Large intestine (tissue), 3 donors: ENCODE results near the gene PEAK1. TPM values are rescaled to one million over a fixed set of nuclear protein-coding genes. Genes with fewer than 3 reads are reported as not detected.

Experiments used
- DNase-seq, 2 donors: peaks; one replicate each; pipeline versions ENCODE4 v3.0.0 to v3.0.0-alpha.2; 2013
- H3K27ac ChIP-seq: one replicate; pipeline ENCODE4 v1.5.1; 2013; ENCODE audit warnings: low read length
- H3K27me3 ChIP-seq: 2 replicates; pipeline ENCODE4 v1.6.1; 2013; ENCODE audit warnings: low read length; ENCODE audit not compliant: control insufficient read depth, insufficient read depth
- H3K36me3 ChIP-seq: 2 replicates; pipeline ENCODE4 v1.6.1; 2013; ENCODE audit warnings: low read length; ENCODE audit not compliant: control insufficient read depth, insufficient read depth
- H3K4me1 ChIP-seq: one replicate; pipeline ENCODE4 v1.6.1; 2013; ENCODE audit warnings: low read length; ENCODE audit not compliant: control insufficient read depth, insufficient read depth
- H3K4me3 ChIP-seq: one replicate; pipeline ENCODE4 v1.5.1; 2013; ENCODE audit warnings: low read length
- H3K9me3 ChIP-seq: one replicate; pipeline ENCODE4 v1.6.1; 2013; ENCODE audit warnings: mild to moderate bottlenecking, low read depth, low read length, moderate library complexity; ENCODE audit not compliant: control insufficient read depth
- WGBS: methylation state at CpG from one replicate; pipeline ENCODE4 v1.1.5; 2013; ENCODE audit warnings: low lambda C conversion rate; ENCODE audit not compliant: insufficient coverage; 5-methylcytosine and 5-hydroxymethylcytosine counted together
- polyA plus RNA-seq: library from polyadenylated mRNA; unstranded; fragments of 120-200 nt; gene quantifications from one replicate; pipeline ENCODE4 v1.2.1, GENCODE V29; 2013

The PEAK1 gene
- polyA plus RNA-seq, 1 donor: 25.7 TPM

DNA sequence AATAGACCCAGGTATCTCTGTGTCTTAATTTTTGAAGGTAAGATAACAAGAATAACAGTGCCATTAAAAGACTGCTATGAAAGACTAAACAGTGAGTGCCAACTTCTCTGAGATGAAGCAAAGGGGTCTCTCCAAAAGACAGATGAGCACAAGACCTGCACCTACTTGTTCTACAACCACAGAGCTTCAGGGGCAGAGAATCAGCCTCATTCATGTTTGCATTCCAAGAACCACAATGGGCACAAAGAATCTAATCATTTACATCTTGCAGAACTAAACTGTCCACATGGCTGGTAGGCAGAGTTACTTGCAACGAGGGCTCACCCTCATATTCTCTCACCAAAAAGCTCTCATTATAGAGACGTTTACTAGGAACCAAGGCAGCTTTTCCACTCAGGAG, 83.9 kb downstream of the PEAK1 start:
- WGBS: no CpG with 5 or more reads among the region's 2 CpGs
- Histone ChIP-seq H3K27me3 (no peaks in the 10 kb centered on the region), H3K4me1 (no peaks in the 10 kb centered on the region), H3K27ac (no peak overlapping the region), H3K4me3 (no peak overlapping the region), H3K9me3 (no peaks in the 10 kb centered on the region), H3K36me3 (no peaks in the 10 kb centered on the region)
- no peak for DNase-seq

DNA sequence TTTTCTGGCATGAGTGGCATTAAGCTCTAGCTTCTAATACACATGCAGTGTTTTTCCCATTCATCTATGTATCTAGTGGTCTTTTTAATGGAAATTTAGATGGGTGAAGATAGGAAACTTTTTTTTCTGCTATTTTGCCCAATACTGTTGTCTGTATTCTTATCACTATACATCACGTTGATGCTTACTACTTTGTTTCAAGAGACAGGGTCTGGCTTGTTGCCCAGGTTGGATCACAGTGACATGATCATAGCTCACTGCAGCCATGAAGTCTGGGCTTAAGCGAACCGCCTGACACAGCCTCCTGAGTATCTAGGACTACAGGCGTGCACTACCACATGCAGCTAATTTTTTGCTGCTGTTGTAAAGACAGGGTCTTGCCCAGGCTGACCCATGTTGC, 84.6 kb downstream of the PEAK1 start:
- no peak for DNase-seq
- Histone ChIP-seq H3K4me3 (no peak overlapping the region), H3K27me3 (no peaks in the 10 kb centered on the region), H3K4me1 (no peaks in the 10 kb centered on the region), H3K9me3 (no peaks in the 10 kb centered on the region), H3K27ac (no peak overlapping the region), H3K36me3 (no peaks in the 10 kb centered on the region)
- WGBS: no CpG with 5 or more reads among the region's 4 CpGs

DNA sequence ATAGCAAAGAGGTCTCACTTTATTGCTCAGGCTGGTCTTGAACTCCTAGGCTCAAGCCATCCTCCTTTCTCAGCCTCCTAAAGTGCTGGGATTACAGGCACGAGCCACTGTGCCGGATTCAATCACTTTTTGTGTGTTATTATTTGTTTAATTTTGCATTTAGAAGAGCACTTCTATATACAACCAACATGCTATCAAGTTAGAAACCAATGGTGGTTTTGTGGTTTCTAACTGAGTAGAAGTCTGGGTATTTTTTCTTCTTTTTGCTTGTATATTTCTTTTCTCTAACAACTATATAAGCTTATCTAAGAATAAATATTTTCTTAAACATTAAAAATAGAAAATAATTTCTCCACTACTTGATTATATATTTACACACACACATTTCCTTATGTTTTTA, 86.7 kb downstream of the PEAK1 start:
- H3K4me1 ChIP-seq: no peaks in the 10 kb centered on the region
- no peaks in the 10 kb centered on the region for H3K27me3 ChIP-seq
- no peak overlapping the region for H3K27ac ChIP-seq
- 100% methylated on average over 2 of the region's 2 CpGs for WGBS
- DNase-seq: no peak
- no peaks in the 10 kb centered on the region for H3K9me3 ChIP-seq
- H3K36me3 ChIP-seq: no peaks in the 10 kb centered on the region
- H3K4me3 ChIP-seq: no peak overlapping the region

DNA sequence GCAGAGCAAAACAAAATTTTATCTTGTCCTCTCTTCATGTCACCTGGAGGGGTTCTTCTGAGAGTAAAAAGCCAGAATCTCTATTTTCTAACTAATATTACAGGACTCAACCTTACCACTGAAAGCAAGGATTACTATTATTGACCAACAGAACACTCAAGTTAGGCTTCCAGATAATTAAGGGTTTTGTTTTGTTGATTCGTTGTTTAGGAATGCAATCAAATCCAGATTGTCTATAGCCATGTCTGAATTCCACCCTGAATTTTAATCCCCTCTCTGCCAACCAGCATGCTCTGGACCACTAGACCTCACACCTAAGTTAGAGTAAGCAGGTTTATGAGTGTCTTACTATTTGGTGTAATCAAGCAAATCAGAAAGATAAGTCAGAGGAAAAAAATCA, 90.7 kb downstream of the PEAK1 start:
- H3K27me3 ChIP-seq: no peaks in the 10 kb centered on the region
- no peak overlapping the region for H3K27ac ChIP-seq
- no peak for DNase-seq
- no CpG with 5 or more reads among the region's 1 CpG for WGBS
- H3K4me3 ChIP-seq: no peak overlapping the region
- no peaks in the 10 kb centered on the region for H3K36me3 ChIP-seq
- H3K9me3 ChIP-seq: no peaks in the 10 kb centered on the region
- H3K4me1 ChIP-seq: no peaks in the 10 kb centered on the region

DNA sequence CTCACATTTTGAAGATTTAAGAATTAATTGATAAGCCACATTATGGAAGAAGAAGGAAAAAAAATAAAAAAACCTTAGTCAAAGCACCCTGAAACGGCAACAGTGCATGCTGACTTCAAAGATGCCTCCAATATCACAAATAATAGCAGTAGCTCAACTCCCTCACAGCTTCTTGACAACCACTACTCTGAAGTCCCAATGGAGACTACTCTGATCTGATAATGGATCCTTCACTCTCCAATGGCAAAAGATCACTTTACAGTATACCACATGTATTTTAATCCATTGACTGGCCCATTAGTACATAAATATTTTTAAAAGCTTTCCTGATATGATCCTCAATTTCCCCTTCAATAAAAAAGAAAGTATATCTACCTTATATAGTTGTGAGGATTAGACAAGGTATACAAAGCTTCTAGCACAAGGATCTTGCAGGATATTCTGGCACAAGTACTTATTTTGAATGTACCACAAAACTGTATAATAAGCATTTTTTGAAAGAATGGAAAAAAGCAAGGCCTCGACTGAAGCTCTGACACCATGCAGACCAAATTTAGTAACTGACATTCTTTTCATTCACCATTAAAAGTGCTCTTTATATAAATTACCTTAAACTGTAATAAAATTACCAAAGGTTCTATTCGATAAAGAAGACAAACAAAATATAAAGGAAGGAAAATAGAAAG, 91.9 kb downstream of the PEAK1 start:
- Histone ChIP-seq H3K4me1 (no peaks in the 10 kb centered on the region), H3K27me3 (no peaks in the 10 kb centered on the region), H3K4me3 (no peak overlapping the region), H3K9me3 (no peaks in the 10 kb centered on the region), H3K36me3 (no peaks in the 10 kb centered on the region), H3K27ac (no peak overlapping the region)
- 100% methylated on average over 2 of the region's 3 CpGs for WGBS
- DNase-seq: no peak

DNA sequence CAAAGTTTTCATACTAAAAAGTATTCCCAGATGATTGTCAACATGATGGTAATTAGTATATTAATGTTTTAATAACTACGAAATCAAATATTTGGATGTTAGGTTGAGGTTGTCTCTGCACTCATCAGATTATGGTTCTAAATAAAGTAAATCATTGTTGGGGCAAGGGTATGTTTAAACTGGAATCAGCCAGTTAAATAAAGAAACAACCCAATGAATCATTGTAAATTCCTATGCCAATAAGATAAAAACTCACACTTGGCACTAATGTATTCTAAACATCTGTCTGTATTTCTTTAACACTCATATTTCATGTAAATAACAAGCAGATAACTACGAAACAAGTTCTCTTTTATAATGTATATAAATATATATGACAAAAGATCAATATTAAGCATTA, 92.7 kb downstream of the PEAK1 start:
- Histone ChIP-seq H3K9me3 (no peaks in the 10 kb centered on the region), H3K27ac (no peak overlapping the region), H3K4me3 (no peak overlapping the region), H3K4me1 (no peaks in the 10 kb centered on the region), H3K36me3 (no peaks in the 10 kb centered on the region), H3K27me3 (no peaks in the 10 kb centered on the region)
- WGBS: 60% methylated on average over 1 of the region's 2 CpGs
- DNase-seq: no peak

DNA sequence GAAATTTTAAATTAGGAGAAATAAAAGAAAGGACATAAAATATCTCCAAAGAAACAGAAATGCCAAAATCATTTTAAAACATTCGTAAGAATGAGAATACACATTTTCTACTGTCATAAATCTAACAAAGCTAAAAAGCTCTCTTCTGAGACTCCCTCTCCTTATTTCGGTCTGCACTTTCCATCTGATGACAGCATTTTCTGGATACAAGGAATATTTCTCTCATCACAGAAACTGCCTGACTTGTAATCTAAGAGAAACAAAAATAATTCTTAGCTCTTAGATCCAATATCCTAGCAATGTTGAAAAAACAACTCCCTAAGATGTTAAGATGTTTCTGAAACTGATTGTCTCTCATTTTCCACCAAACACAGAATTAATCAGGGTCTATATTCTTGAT, 93.5 kb downstream of the PEAK1 start:
- no peaks in the 10 kb centered on the region for H3K9me3 ChIP-seq

DNA sequence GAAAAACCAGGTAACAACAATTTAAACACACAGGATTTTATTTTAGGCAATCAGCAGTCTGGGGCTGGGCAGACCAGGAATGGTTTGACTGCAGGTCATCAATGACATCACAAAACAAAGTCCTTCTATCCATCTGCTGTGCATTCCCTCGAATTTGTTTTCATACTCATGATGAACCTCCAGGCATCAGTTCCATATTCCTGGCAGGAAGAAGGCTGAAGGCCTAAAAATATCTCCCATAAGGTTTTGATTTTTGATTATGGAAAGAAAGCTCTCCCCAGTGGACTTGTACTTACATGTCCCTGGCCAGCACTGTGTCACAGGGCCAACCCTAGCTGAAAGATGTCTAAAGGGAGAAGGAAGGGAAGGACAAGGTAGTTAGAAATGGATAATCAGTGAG, 107.4 kb downstream of the PEAK1 start:
- Histone ChIP-seq H3K27ac (peak overlapping the region; percentile 47), H3K36me3 (no peaks in the 10 kb centered on the region), H3K4me3 (no peak overlapping the region), H3K4me1 (no peaks in the 10 kb centered on the region), H3K9me3 (no peaks in the 10 kb centered on the region), H3K27me3 (no peaks in the 10 kb centered on the region)
- DNase-seq: peak; percentile 4 to 11
- no CpG with 5 or more reads among the region's 1 CpG for WGBS

More for the DNA sequence above, 93.5 kb downstream of the PEAK1 start:
- no peak for DNase-seq
- Histone ChIP-seq H3K36me3 (no peaks in the 10 kb centered on the region), H3K4me3 (no peak overlapping the region), H3K27ac (no peak overlapping the region), H3K27me3 (no peaks in the 10 kb centered on the region), H3K4me1 (no peaks in the 10 kb centered on the region)
- 92% methylated on average over 2 of the region's 2 CpGs for whole genome bisulfite sequencing

DNA sequence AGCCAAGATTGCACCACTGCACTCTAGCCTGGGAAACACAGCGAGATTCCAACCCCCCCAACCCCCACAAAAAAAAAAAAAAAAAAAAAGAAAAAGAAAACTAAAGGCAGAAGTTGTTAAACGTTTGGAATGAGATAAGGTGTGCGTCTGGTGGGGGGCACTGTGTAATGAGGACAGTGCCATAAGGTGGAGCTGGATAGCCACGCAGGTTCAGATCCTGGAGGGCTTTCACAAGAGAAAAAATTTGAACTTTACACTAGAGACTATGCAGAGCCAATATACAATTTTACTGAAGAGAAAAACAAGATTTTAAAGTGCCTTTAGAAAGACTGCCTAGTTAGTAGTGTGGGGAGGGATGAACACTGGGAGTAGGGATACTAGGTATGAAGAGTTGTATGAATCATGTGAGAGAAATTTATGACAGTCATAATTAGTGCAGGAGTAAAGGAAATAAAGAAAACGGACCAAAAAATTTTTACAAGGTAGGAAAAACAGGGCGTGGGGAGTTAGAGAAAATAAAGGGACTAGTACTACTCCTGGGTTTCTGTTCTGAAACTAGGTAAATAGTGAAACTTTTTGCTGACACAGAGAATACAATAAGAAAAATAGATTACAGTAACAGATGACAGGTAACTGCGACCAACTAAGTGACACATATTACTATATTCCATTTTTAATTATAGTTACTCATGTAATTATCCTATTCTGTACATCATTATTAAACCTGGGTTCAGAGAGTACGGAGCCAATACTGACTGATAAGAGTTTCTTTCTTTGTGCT, 108.1 kb downstream of the PEAK1 start:
- Histone ChIP-seq H3K9me3 (no peaks in the 10 kb centered on the region), H3K27ac (peak overlapping the region; percentile 47), H3K27me3 (no peaks in the 10 kb centered on the region), H3K36me3 (no peaks in the 10 kb centered on the region), H3K4me1 (no peaks in the 10 kb centered on the region), H3K4me3 (no peak overlapping the region)
- 57% methylated on average over 3 of the region's 8 CpGs for WGBS
- DNase-seq: peak; percentile 12 to 30

DNA sequence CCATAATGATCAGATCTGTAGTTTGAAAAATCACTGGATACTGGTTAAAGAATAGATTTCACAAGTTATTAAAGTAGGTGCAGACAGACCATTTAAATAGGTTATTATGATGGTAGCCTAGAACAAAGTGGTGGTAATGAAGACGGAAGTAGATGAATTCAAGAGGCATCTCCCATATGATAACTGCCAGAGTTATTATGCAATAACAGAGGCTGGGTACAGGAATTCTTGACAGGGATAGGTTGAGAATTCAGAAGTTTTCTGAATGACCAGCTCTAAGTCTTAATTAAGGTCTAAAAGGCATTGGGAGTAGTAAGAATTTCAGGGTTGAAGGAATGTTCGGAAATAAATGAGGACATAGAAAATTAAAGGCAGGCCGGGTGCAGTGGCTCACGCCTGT, 108.9 kb downstream of the PEAK1 start:
- DNase-seq: no peak
- Histone ChIP-seq H3K36me3 (no peaks in the 10 kb centered on the region), H3K27me3 (no peaks in the 10 kb centered on the region), H3K27ac (no peak overlapping the region), H3K4me1 (no peaks in the 10 kb centered on the region), H3K9me3 (no peaks in the 10 kb centered on the region), H3K4me3 (no peak overlapping the region)
- 75% methylated on average over 1 of the region's 4 CpGs for WGBS

DNA sequence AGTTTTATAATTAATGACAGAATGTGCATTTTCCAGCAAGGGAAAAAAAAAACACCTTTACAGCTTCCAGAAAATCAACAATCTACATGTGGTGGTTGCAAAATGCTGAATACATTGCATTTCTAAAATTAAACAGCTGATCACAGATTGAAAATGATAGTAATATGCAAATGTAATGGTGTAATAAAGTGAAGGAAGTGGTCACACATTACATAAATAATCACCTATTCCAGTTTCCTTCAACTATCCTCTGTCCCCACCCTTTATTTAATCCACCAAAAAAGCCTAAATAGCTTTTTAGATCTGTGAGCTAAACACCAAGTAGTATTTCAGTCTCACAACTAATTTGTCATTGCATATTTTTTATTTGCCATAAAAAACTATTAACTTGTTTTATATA, 110.5 kb downstream of the PEAK1 start:
- no peak for DNase-seq
- H3K36me3 ChIP-seq: peaks cover 2% of the 10 kb centered on the region
- no peak overlapping the region for H3K4me3 ChIP-seq
- H3K27ac ChIP-seq: no peak overlapping the region
- H3K27me3 ChIP-seq: no peaks in the 10 kb centered on the region
- no peaks in the 10 kb centered on the region for H3K9me3 ChIP-seq
- H3K4me1 ChIP-seq: no peaks in the 10 kb centered on the region
